Neuron (in vitro differentiated cells): Measurements from ENCODE around the gene VAT1L.

Experiments used
- H2AFZ ChIP-seq: one replicate; pipeline ENCODE4 v1.6.1; 2013; ENCODE audit warnings: low read depth, mild to moderate bottlenecking, inconsistent platforms, low read length, moderate library complexity
- H3K27me3 ChIP-seq: one replicate; pipeline ENCODE4 v1.6.1; 2013; ENCODE audit warnings: low read length; ENCODE audit not compliant: insufficient read depth
- H3K36me3 ChIP-seq: one replicate; pipeline ENCODE4 v1.6.1; 2013; ENCODE audit warnings: low read length; ENCODE audit not compliant: insufficient read depth
- H3K4me1 ChIP-seq: one replicate; pipeline ENCODE4 v1.6.1; 2013; ENCODE audit warnings: low read length; ENCODE audit not compliant: insufficient read depth
- H3K4me3 ChIP-seq: 2 replicates; pipeline ENCODE4 v1.5.1; 2013; ENCODE audit warnings: mild to moderate bottlenecking, low read length, moderate library complexity
- H3K9me3 ChIP-seq: one replicate; pipeline ENCODE4 v1.6.1; 2013; ENCODE audit warnings: low read length

The VAT1L gene

DNA sequence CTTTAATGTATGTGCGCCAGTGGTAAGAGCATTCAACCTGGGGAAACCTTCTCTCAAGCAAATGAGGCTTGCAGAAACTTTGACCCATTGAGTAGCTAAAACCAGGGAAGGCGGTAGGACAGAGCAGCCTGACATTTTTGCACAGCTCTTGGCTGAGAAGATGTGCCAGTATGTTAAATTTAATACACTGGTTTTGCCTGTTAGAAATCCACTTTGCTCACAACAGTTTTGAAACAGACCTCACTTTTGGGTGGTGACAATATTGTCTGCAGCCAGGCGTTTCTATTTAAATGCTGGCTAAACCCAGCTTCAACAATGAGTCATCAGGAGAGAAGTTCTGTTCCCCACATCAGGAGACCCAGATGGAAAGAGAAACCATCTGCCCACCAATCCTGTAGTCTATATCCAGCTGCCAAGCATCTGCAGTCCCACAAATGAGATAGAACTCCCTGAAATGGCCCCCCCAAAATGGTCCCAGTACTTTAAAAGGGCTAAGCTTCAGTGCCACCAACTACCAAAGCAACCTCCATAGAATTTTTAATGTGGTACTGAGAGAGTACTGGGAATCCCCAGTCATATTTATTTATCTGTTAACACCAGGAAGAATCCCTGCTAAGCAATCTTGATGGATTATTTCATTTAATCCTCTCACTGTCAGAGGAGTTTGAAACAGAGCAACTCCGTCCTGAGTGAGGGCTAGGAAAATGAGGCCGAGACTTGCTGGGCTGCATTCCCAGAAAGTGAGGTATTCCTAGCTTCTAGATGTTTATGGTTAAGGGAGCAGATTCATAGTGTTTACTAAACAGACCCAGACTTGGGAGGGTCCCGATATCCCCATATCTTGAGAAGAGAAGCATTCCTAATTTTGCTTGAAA lies 205.0 kb downstream of the VAT1L start:
- Histone ChIP-seq H3K4me3 (no peak overlapping the region), H3K9me3 (peaks cover 8% of the 10 kb centered on the region), H3K36me3 (no peaks in the 10 kb centered on the region), H3K27me3 (no peaks in the 10 kb centered on the region), H2AFZ (no peak overlapping the region), H3K4me1 (peaks cover 13% of the 10 kb centered on the region)

DNA sequence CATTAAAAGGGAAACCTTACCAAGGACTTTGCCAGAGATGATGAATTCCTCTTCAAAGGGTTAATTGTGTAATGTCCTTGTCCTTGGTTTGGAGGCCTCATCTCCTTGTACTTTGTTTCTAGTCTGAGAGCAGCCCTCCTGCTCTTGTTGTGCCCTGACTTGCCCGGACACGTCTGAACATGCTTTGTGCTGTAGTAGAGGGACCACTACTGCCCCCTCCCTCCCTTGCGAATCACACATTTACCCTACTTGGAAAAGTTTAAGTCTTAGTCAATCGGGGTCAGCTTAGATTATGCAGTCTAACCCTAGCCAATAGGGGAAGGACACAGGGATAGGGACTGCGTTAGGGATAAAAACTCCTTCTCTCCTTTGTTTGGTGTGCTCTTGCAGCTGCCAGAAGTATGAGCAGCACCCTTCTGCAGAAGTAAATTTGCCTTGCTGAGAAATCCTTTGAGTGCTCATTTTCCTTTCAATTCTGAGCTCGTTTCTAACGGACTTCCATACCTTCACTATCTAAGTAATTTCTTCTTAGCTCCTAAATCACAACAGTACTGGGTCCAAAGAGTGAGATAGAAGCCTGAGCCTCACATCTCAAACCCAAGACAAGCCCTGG lies 207.6 kb downstream of the VAT1L start:
- H3K4me3 ChIP-seq = no peak overlapping the region
- no peak overlapping the region for H2AFZ ChIP-seq
- H3K36me3 ChIP-seq = no peaks in the 10 kb centered on the region
- no peaks in the 10 kb centered on the region for H3K27me3 ChIP-seq
- peaks cover 13% of the 10 kb centered on the region for H3K4me1 ChIP-seq
- peaks cover 8% of the 10 kb centered on the region for H3K9me3 ChIP-seq

DNA sequence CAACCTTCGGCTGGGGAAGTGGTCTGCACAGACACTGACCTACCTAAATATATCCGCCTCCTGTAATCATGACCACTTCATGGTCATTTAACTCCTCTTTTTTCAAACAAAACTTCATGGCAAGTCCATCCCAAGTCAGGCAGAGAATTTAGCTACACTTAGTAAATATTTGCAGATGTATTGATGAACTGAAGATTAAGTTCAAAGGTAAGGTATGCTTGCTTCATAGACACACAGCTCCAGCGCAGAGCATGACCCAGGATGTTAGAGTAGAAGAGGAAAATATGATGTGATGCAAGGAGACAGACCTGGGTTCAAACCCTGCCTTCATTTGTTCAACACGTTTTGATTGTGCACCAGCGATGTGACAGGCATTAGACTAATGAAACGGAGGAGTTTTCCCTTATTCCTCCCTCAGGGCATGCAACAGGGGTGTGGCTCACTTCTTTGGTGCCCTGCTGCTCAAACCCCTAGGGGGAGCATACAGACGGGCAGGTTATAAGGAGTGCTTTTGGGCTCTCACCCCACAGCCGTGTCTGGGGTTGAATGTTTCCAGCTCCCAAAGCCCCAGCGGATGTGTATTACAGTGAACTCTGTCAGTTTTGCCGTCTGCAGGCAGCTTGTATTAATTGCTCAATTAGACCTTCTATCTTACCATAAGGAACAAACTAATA lies 210.1 kb downstream of the VAT1L start:
- peaks cover 7% of the 10 kb centered on the region for H3K4me1 ChIP-seq
- peaks cover 6% of the 10 kb centered on the region for H3K9me3 ChIP-seq
- no peak overlapping the region for H2AFZ ChIP-seq
- H3K27me3 ChIP-seq = no peaks in the 10 kb centered on the region
- no peaks in the 10 kb centered on the region for H3K36me3 ChIP-seq
- no peak overlapping the region for H3K4me3 ChIP-seq

DNA sequence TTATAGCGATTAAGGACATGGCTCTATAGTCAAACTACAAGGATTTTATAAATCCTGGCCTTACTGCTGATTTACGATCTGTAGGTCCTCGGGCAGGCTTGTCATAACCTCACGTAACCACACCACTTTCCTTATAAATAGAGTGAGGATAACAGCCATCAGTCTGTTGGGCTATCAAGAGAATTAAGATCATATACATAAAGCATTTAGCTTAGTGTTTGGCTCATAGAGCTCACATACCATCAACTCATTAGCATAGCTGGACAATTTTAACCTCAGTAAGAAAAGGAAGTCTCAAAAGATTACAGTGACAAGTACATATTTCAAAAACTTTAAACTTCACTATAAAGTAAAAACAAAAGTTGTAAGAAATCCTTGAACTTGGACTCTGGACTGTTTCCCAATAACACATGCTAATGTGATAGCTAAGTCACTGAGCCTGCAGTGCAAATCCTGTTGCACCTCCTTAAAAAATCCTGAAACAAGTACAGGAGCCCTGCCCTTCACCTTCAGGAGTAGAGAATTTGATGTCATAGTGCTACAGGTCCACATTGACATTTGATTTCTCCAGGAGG lies 213.2 kb downstream of the VAT1L start:
- Histone ChIP-seq H2AFZ (no peak overlapping the region), H3K4me3 (no peak overlapping the region), H3K4me1 (peaks cover 7% of the 10 kb centered on the region), H3K36me3 (no peaks in the 10 kb centered on the region), H3K9me3 (no peaks in the 10 kb centered on the region), H3K27me3 (no peaks in the 10 kb centered on the region)

DNA sequence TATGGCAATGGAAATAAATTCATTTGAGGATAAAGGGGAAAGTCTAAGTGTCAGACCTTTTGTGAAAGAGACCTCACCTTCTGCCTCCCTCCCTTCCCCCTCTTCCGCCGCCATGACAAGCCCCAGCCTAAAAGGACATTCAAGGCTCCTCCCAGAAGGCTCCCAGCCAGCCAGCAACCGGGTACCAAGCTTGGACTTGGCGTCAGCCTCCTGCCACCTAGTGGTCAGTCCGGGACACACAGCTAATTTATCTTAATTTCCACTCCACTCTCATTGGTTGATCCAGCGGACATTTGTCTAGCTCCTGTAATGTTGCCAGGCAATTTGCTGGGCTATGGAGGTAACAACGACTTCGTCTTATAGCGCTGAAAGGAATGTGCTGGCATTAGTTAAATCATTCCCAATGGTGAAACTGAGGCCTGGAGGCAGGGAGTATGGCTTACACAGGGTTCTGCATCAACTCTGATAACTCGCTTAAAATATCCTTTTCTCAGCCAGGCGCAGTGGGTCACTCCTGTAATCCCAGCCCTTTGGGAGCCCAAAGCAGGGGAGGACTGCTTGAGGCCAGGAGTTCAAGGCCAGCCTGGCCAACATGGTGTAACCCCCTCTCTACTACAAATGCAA lies 214.7 kb downstream of the VAT1L start:
- Histone ChIP-seq H3K9me3 (no peaks in the 10 kb centered on the region), H3K4me1 (peaks cover 7% of the 10 kb centered on the region), H3K27me3 (no peaks in the 10 kb centered on the region), H2AFZ (peak overlapping the region; percentile 34), H3K36me3 (no peaks in the 10 kb centered on the region), H3K4me3 (no peak overlapping the region)

DNA sequence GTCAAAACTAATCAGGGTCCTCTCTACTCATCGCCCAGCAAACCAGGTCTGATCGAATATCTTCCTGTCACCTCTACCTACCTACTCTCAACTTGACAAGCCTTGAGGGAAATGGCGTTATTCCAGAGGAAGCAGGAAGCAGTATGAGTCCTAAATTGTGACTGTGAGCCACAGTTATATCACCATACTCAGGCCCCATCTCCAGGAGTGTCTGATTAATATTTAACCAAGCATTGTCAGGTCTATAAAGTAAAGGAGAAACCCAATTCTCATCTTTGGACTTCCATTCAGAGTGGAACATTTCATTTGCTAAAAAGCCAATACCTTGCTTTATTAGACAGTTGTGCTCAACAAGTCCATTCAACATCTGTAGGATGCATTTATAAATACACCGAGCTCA lies 216.2 kb downstream of the VAT1L start:
- Histone ChIP-seq H3K4me1 (peaks cover 7% of the 10 kb centered on the region), H3K9me3 (no peaks in the 10 kb centered on the region), H3K27me3 (no peaks in the 10 kb centered on the region), H2AFZ (no peak overlapping the region), H3K4me3 (no peak overlapping the region), H3K36me3 (no peaks in the 10 kb centered on the region)

DNA sequence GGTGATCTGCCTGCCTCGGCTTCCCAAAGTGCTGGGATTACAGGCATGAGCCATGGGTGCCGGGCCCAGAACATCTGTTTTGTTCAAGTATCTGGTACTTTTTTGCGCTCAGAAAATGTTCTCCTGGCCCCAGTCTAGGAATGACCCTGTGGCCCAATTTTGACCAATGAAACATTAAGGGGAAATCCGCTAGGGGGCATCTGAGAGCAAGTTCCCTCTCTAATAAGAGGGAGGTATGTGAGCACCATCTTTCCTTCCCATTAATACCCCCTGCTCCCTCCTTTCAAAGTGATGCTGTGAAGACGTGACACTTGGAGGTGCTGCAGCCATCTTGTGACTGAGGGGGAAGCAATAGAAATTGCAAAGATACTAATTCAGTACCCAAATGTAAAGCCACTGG lies 217.5 kb downstream of the VAT1L start:
- H3K4me1 ChIP-seq = peaks cover 7% of the 10 kb centered on the region
- H3K36me3 ChIP-seq = no peaks in the 10 kb centered on the region
- no peaks in the 10 kb centered on the region for H3K9me3 ChIP-seq
- no peak overlapping the region for H3K4me3 ChIP-seq
- H2AFZ ChIP-seq = no peak overlapping the region
- no peaks in the 10 kb centered on the region for H3K27me3 ChIP-seq

DNA sequence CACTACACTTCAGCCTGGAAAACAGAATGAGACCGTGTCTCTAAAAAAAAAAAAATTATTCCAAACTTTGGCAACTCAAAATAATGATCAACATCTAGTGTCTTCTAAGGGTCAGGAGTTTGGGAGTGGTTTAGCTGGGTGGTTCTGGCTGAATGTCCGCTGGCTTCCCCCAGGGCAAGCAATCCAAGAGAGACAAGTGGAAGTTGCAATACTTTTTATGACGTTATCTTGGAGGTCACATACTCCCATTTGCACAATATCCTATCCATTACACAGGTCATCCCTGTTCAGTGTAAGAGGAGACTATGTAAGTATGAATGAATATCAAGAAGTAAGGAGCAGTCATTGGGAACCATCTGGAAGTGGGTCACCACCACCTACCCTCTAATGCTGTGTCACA lies 218.8 kb downstream of the VAT1L start:
- peaks cover 7% of the 10 kb centered on the region for H3K4me1 ChIP-seq
- no peak overlapping the region for H3K4me3 ChIP-seq
- no peaks in the 10 kb centered on the region for H3K27me3 ChIP-seq
- H3K36me3 ChIP-seq = no peaks in the 10 kb centered on the region
- H3K9me3 ChIP-seq = no peaks in the 10 kb centered on the region
- H2AFZ ChIP-seq = no peak overlapping the region

DNA sequence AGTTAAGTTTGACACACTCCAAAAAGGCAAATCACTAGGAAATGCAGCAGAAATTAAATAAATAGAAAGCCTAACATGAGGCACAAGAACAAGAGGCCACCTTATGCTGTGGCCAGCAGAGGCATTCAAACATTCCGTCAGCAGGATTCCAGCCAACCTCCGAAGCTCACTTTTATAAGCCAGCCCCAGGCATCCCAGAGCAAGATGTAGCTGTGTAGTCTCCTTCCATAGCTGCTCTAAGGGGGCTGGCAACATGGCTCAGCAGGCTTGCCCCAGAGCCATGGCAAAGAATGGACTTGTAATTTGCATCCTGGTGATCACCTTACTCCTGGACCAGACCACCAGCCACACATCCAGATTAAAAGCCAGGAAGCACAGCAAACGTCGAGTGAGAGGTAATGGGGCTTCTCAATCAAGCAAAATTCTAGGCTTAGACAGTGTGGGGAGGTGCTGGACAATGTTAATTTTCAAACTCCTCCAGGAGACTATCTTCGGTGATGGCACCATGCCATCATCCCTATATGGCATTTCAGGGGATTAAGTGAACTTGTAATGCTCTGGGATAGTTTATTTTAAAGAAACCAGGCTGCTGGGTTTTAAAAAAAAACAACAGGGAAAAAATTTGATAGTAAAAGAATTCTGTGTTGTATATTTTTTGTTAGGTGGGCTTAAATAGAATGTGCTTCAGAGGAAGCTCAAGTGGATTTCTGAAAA lies 234.1 kb downstream of the VAT1L start, which contains the start of gene CLEC3A:
TSS of gene CLEC3A (plus strand) at position 202 of the 714 bp plus-strand sequence. CDS start at position 281, 79 bp downstream.
- peaks cover 2% of the 10 kb centered on the region for H3K27me3 ChIP-seq
- no peak within 1 kb of the TSS for H2AFZ ChIP-seq
- H3K9me3 ChIP-seq = no peaks in the 10 kb centered on the region
- no peak within 1 kb of the TSS for H3K4me3 ChIP-seq
- no peaks in the 10 kb centered on the region for H3K36me3 ChIP-seq
- H3K4me1 ChIP-seq = no peaks in the 10 kb centered on the region

DNA sequence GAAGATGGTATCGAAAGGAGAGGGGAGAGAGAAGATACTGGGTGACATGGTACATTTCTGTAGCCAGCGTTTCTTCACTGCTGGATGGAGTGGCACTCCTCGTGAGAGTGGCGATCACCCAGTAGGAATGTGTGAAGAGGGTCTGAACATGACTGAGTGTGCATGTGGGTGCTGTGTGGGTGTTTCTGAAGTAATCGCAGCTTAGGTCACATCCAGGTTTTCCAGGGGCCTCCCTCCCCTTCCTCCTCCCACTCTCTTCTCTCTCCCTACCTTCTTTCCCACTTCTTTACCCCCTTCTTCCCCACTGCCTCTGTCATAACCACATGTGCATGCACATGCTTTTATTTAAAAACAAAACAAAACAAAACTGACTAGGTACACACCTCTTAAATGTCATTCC lies 235.8 kb downstream of the VAT1L start:
- H3K4me1 ChIP-seq = no peaks in the 10 kb centered on the region
- no peak overlapping the region for H3K4me3 ChIP-seq
- H3K36me3 ChIP-seq = no peaks in the 10 kb centered on the region
- peaks cover 2% of the 10 kb centered on the region for H3K27me3 ChIP-seq
- no peaks in the 10 kb centered on the region for H3K9me3 ChIP-seq
- no peak overlapping the region for H2AFZ ChIP-seq

DNA sequence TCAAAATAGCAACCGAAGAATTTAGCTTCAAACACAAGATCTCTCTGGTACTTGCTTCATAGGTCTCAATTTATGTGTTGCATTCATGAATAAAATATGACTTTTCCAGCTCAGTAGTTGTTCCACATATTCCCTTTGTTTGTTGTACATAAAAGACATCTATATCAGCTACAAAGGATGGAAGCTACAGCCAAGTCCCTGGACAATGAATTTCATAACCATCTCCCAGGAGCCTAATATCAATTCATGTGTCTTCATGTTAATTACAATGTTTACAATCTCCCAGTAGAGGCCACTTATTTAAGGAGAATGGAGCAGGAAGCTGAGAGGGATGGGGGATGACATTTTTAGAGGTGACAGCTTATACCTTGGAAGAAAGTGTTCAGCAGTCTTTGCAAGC lies 237.3 kb downstream of the VAT1L start:
- no peaks in the 10 kb centered on the region for H3K4me1 ChIP-seq
- no peak overlapping the region for H3K4me3 ChIP-seq
- H3K27me3 ChIP-seq = peaks cover 2% of the 10 kb centered on the region
- no peak overlapping the region for H2AFZ ChIP-seq
- H3K9me3 ChIP-seq = no peaks in the 10 kb centered on the region
- H3K36me3 ChIP-seq = no peaks in the 10 kb centered on the region

DNA sequence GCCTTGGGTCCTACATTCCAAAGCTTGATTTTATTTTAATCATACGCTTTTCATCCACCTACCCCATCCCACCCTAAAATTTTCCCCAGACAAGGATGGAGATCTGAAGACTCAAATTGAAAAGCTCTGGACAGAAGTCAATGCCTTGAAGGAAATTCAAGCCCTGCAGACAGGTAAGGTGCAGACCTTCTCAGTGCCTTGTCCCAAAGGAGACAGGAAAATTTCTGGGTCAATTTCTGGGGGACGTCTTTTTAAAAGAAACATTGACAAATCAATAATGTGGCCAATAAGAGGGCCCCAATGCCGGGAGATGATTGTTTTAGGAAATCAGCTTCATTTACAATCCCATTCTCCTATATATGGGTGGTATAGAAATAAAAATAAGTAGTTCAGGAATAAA lies 239.7 kb downstream of the VAT1L start:
- Histone ChIP-seq H3K4me1 (no peaks in the 10 kb centered on the region), H3K9me3 (no peaks in the 10 kb centered on the region)

More for the DNA sequence above, 239.7 kb downstream of the VAT1L start:
- peaks cover 2% of the 10 kb centered on the region for H3K27me3 ChIP-seq
- no peaks in the 10 kb centered on the region for H3K36me3 ChIP-seq
- H2AFZ ChIP-seq = no peak overlapping the region
- H3K4me3 ChIP-seq = no peak overlapping the region
